Midbrain (tissue), 1 donor: ENCODE data around the gene SASH1.

Experiments
- DNase-seq: peaks from one replicate; lab custom pipeline; 2025; lab: John Stamatoyannopoulos, UW

SASH1 gene

DNA sequence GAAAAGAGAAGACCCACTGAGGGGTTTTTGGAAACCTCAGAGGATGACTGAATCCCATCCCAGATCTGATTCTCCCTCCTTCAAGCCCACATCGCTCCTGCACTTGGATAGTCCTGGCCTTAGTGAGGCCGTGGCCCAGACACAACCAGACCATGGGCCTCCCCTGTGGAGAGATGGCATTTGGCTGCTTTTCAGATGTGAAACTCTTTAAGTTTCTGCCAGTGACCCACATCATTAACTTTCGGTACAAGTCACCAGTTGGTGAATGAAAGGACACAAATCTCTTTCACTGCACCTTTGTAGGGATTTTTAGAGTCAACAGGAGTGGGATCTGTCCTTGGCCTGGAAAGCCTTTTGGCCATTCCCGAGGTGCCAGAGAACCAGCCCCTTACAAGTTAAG is 116.6 kb downstream of the SASH1 start:
- no peak for DNase-seq

DNA sequence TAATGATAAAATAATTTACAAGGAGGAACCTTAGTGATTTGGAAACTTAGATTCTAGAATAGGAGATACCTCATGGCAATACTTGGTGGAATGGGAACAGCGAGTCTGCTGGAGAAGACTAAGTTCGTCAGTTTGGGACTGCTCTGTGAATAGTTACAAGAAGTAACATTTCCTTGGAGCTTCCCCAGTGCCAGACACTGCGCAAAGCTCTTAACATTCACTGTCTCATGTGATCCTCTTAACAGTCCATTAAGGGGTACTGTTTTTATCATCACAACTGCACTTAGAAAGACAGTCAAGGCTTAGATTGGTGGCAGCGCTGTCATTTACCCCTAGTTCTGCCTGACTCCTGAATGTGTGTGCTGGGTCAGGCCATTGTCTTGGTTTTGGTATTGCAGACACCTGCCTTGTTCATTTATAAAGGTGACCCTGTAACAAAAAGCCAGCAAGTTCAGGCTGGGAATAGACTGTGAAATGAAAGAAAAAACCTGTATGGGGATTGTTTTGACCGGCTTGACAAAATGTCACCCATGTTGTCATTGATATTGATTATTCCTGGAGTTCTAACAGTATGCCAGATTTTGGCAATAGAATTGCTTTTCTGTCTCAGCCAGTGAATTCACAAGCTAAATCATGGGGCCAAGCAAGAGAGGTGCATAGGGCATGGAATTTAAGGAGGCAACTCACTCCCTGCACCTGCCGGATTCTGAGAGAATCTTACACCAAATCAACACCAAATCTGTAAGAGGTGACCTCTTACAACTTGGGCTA is 118.4 kb downstream of the SASH1 start:
- no peak for DNase-seq

DNA sequence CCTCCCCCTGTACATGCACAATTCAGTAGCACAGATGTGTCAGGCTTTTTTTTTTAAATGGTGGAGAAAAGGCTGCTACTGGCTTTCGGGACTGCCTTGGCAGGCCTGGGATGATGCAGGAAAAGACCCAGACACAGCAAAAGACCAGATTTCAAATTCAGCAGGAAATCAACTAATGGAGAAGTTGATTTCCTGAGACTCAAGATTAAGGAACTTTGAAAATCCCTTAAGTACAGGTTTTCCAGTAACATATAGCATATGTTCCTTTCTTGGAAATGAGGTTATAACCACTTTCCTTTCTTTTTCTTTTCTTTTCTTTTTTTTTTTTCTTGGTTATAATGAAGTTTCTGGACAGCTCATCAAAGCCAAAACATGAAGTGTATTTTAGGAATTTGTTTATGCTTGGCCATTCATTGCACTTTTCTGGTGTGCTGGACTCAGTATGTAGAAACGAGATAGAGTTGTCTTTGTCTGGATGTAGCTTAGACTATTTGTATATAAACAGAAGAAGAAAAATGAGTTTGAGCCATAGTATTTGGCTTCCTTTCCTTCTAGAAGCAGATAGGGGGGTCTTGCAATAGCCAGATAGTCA is 119.4 kb downstream of the SASH1 start:
- DNase-seq = no peak

DNA sequence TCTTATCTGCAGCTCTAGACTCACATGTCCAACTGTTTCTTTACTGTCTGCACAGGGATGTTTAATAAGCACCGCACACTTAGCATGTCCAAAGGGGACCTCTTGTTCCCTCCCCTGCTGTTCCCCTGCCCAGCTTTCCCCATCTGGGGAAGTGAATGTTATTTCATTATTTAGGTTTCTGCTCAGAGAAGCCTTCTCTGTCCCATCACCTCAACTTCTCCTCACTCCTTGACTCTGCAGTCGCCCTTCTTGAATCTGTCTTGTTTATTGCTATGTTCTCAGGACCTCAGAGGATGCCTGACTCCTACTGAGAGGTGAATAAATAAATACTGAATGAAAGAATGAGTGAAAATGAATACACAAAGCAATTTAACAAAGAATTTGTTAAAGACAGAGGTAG is 121.0 kb downstream of the SASH1 start:
- DNase-seq = no peak

DNA sequence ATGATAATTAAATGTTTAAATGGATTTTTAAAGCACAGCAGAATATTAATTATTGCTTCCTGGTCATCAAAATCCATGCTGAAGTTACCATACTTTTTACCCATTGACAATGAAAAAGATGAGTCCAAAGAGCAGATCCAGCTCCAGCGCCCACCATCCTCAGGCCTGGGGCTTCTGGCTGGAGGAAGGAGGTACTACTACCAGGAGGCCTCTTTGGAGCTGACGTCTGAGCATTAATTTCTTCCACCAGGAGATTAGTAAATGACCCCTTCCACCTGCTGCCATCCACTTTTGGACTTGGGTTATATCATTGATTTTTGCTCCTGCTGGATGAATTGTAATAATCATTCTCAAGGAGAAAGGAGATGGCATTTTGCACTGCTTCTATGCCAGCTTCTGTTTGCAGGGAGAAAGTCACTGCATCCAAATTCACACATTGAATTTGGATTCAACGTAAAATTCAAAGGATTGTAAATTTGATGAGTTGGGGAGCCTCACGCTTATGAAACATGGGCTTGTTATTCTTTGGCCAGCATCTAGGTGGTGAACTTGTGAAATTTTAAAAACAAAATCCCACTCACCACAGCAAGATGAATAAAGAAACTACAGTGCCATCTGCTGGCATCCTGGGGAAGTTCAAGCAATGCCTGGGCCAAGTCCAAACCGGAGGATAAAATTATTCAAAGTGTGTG is 121.8 kb downstream of the SASH1 start:
- DNase-seq = peak; percentile 87

DNA sequence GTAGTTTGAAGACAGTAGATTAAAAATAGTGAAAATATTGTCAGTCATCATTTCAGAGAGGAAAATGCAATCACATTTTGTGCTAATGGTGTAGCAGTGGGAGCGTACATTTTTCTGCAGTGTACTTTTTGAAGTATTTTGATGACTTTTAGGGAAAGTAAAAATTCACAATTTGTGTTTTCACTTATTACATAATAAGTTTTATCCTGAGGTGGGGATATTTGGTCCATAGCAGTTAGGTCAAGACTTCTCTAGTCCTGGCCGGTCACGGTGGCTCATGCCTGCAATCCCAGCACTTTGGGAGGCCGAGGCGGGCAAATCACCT is 122.3 kb downstream of the SASH1 start:
- DNase-seq = no peak

DNA sequence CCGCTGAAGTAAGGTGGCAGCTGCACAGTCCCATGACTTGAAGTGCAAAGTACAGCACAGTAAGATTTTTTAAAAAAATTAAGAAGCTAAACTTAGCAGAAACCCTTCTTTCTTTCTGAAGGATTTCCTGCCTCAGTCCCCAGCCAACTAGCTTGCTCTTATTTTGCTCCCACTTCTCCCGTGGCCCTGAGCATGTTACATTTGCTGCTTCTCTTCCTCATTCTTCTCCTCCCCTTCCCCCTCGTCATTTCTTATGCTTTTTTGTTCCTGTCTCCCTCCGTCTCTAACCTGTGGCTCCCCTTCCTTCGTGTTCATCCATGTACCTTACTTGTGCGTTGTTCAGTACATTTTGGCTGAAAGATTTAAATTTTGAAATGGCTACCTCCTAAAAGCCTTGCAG is 123.0 kb downstream of the SASH1 start:
- DNase-seq = no peak

DNA sequence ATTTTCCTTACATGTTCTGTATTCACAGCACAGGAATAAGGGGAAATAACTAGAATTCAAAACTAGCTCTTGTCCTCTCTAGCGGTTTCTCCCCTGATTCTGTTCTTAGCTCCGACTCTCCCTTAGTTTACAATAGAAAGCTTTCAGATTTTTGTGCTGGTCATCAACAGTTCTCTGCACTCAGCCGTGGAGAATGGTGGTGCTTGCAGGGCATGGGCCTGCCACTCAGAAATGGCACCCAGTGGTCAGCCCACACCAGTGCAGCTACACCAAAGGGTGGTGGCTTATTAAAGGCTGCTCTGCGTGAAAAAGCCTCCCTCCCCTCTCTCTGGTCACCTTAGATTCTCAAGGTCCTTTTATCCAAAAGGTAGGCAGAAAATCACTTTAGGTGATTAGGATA is 123.5 kb downstream of the SASH1 start:
- DNase-seq = peak; percentile 41

DNA sequence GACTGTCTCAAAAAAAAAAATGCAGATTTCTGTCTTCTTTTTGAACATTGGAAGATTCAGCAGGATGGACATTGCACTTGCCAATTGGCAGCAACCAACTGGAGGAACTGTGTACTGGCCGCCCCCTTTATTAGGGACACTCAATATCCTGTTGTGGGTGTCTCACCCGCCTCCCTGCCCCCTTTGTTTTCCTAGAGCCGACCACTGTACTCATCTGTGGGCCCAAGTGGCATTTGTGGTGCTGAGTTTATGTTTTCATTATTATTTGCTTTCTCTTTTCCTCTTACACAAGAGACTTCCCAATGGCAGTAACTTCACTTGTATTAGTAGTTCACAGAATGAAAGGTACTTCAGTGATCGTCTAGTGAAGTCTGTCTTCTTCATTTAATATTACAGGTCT is 125.3 kb downstream of the SASH1 start:
- no peak for DNase-seq

DNA sequence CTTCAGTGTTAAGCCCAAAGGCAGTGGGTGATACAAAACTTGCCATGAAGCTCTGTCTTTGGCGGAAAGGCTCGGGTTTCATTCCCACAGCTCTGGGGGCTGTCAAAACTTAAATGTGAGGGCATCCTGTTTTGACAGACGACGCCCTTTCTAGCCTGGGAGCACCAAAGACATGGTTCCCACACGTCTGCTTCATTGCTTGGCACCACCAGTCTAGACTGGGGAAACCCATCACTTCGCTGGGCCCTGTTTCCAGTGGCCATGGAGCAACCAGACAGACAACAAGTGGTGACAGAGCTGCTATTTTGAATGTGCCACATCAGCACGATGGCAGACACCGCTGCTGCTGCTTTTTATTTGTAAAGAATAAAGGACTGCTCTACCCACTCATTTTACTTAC is 127.5 kb downstream of the SASH1 start:
- no peak for DNase-seq

DNA sequence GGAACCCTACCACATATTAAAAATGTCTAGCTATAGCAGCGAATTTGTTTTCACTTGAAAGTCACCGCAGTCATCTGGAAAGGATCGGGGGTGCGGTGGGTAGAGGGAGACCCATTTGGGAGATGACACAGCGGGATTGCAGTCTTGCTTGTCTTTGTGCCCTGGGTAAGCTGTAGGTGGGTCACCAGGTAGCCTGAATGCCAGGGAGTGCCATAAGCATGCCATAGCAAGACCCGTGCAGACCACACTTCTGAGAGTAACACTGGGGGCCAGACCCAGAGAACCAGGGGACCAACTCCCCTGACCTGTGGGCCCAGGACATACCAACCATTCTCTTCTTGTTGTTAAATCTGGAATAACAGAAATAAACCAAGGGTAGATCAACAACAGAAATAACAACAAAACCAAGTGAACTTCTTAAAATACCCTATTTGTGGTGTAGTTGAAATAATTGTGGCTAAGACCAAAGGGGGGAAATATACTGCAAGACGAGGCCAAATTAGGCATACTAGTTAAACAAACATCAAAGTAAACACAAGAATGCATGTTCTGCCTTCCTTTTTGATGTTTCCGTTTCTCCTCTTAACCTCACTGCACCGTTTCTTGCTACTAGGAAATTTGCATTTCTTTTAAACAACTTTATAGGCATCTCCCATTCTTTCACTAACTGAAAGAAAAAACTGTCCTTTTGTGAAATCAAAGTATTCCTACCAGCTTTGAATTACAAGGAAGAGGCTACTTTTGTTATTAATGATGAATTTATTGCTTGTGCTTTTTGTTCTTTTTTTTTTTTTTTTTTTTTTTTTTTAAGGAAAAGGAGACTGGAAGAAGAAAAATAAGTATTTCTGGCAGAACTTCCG is 128.2 kb downstream of the SASH1 start:
- no peak for DNase-seq

DNA sequence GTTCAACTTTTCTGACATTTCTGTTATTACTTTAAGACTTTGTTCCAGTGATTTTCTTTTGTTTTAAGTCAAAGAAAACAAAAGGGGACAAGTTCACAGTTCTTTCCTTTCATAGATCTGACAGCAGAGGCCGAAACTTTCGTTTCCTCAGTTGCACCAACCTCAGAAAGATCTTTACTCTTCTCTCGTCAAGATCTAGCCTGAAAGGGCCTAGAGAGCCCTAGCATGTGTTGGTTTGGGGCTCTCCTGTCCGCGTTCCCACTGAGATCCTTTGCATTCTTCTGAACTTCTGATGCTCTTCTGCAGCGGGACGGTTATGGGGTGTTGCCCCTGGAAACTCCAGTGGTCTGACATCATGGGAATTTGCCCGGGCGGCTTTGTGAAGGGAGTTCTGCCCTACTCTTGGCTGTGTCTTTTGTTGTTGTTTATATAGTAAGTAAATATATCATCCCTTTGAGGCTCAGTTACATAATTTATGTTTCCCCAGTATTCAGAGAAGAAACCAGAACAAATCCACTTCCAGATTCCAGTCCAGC is 129.1 kb downstream of the SASH1 start:
- DNase-seq = no peak

DNA sequence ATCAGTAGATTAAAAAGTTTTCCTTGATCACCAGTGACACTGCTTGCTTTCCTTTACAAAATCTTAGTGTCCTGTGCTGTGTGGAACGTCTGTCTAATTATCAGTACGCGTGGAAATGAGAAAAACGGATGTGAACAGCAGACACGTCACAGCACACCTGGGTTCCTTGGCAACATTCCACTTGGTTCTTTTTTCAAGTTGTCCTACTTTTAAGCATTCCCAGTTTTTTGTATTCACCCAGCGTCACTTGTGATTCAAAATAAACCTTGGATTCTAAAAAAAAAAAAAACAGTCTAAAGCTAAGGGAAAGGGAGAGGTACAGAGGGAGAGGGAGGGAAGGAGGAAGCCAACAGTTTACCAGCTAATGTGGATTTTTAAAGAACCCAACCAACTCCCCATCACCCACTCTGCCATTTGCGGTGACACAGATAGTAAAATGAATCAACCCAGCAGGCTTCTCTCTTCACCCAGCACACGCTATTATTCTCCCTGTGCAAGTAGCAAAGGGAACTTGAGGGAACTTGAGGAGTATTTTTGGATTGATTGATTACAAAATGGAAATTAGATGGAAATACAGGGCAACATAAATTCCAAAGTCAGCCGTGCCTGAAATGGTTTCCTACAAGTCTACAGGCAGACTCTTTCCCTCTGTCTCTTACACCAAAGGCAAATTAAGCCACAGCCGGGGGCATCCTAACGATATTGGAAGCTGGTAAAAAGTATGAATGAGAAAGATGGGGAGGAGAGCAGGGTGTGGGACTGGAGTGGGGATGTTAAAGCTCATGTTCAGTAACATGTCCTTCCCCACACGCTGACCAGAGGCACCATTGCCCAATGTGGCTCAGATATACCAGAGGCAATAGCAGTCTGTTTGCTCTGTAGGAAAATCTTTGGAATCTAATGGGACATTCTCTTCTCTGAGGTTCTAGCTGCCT is 129.8 kb downstream of the SASH1 start:
- peak; percentile 45 for DNase-seq

DNA sequence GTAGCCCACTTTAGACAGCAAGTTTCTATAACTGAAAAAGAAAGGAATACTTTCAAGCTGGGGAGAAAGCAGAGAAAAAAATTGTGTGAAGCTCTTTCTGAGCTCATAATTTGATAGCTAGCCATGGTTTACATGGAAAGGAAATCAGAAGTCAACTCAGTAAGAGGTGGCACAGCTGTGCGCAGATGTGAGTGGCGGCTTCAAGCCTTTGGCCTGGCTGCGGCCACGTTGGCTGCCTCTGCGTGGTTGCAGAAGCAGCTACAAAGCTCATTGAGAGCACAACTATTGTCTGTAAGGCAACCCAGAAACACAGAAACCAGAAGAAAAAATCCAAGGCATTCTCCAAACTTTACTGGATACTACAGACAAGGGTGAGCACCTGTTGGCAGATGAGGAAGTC is 136.9 kb downstream of the SASH1 start:
- no peak for DNase-seq

DNA sequence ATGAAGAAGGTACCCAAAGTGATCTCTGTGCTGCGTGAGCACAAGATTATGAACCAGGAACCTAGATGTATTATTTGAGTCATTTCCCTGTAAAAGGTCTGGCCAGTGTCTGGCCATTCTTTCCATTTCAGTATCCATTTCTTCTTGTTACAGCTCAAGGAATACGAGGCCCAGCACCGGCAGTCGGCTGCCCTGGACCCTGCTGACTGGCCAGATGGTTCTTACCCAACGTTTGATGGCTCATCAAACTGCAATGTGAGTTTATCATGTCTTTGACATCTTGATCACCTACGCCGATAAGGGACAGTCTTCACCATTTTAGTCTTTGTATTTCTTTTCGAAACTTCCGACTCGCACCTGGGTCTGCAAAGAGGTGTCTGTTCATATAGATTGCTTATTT is 144.8 kb downstream of the SASH1 start:
- DNase-seq = no peak

DNA sequence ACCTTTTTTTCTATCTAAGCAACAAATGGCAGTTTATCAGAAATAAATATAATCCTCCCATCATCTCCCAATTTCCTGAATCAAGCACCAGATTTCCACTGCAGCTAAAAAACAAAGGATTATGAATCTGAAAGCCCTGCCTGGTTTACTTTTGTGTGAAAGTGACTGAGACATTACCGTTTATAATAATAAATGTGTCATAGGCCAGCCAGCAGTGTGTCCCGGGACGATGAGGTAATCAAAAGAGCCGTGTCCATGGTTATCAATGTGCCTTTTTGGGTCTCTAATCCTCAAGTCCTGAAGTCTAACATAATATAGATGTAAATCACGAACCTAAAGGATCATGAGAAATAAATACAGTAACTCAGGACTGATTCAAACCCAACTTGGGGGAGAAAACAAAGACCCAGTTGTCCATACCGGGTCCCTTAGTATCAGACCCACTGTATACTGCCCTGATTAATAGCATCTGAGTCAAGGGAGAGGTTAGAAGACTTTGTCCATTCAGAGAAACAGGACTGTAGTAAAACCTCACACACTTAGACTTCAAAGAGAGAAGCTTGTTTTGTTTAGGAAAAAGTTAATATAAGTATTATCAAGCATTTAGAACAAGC is 149.1 kb downstream of the SASH1 start:
- no peak for DNase-seq

DNA sequence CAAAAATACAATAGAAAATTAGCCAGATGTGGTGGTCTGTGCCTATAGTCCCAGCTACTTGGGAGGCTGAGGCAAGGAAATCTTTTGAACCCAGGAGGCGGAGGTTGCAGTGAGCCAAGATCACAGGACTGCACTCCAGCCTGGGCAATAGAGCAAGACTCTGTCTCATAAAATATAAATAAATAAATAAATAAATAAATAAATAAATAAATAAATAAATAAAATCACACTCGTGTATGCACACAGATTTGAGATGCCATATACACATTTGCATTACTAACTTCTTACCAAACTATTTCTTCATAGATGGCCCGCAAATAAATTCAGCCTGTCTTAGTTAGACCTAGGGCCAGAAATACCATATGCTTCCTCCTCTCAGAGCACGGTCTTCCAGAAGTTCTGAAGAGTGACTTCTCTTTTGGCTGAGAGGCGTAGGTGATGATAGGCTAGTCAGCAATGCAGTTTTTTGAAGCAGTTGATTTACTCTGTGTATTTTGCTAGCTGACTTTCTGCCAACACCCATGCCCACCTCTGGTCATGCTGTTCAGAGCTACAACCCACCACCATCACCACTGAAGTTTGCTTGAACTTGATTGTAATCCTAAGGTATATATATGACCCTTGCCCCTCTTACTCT is 150.1 kb downstream of the SASH1 start:
- no peak for DNase-seq

DNA sequence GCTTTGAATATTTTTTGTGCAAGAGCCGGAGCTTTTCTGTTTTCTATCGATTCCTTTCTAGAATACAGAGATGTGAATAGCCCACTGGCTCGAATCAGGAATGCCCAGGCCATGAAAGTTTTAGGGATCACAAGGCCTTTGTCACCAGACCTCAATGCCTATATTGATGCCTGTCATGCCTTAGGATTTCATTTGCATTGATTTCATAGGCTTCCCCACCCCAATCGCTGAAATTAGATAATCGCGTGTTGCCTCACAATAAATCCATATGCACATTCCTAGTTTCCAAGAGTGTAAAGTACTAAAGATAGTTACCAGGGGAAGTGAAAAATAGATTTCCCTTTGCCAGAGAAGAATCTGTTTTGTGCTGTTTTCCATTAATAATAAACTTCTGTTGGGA is 150.8 kb downstream of the SASH1 start:
- no peak for DNase-seq

DNA sequence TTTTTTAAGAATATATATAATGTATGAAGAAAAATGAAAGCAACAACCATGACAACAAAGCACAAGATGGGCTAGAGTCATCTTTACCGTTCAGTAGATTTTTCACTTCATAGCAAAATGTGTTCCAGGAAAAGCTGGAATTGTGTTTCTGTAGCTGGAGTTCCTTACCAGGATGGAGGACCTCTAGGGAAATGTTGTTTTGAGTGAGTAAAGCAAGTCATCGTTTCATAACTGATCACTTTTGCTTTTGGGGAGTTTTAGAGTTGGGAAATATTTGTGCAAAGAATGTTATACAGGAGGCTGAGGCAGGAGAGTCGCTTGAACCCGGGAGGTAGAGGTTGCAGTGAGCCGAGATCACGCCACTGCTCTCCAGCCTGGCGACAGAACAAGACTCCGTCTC is 151.6 kb downstream of the SASH1 start:
- no peak for DNase-seq

DNA sequence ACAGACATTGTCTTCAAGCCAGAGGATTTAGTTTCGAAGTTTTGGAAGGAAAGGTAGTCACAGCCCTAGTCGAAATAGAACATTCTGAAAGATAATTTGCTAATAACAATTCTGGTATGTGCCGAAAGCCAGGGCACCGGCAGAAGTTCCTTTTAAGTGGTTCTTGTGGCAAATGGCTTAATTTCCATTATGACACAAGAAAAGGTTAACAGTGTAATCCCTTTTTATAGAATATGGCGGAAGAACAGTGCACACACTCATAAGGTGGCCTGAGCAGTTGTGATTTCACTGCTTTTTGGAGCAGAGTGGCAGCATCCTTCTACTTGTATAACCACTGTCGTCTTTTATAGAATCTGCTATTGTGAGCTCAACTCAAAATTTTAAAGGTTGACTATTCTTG is 152.4 kb downstream of the SASH1 start:
- no peak for DNase-seq
